B cell (primary cell): ENCODE data around the gene CALR. TPM values are rescaled to one million over a fixed set of nuclear protein-coding genes. Genes with fewer than 3 reads are reported as not detected.
A peak's percentile ranks its signal among the peaks of the same experiment; 100 is the strongest.

ENCODE experiments used
- ATAC-seq: fragments of 200-7000 bp; cut with Tn5 transposase; one replicate; pipeline ENCODE4 v1.10.0; 2021; ENCODE audit warnings: low read depth, mild to moderate bottlenecking, moderate number of reproducible peaks, moderate library complexity
- CTCF ChIA-PET: fragments of 350-600 bp; sonication (Branson Sonifier 250); formaldehyde crosslinking; loops from one replicate; lab custom pipeline; 2021; ENCODE audit warnings: antibody characterized with exemption, inconsistent platforms; lab: Charles Lee
- POLR2A ChIA-PET: fragments of 350-600 bp; sonication (Branson Sonifier 250); formaldehyde crosslinking; loops from one replicate; lab custom pipeline; 2021; ENCODE audit warnings: antibody characterized with exemption; lab: Charles Lee
- DNase-seq: peaks from one replicate; pipeline ENCODE4 v3.0.0; 2013
- H2AFZ ChIP-seq: 2 replicates; pipeline ENCODE4 v1.6.1; 2012; ENCODE audit warnings: mild to moderate bottlenecking, low read depth, low read length; ENCODE audit not compliant: insufficient read depth, poor library complexity, severe bottlenecking
- H3K27ac ChIP-seq, 2 donors: 1 replicate in 1 of 2; 2 replicates in 1 of 2; pipeline ENCODE4 v1.5.1; 2012 to 2013; ENCODE audit warnings: low read length in 2 of 2, mild to moderate bottlenecking in 2 of 2, moderate library complexity in 1 of 2
- H3K27me3 ChIP-seq, 4 experiments: fragments of 200-600 bp in 1 of 4; sonication (generic) in 1 of 4; replicated peaks in 1 of 4; 1 replicate in 2 of 4; 2 replicates in 2 of 4; pipeline versions ENCODE4 v1.6.1 to v1.7.0; 2013 to 2016; ENCODE audit warnings: low read length in 3 of 4, mild to moderate bottlenecking in 2 of 4, mixed read lengths in 1 of 4, moderate library complexity in 1 of 4; ENCODE audit not compliant: insufficient read depth in 4 of 4, control insufficient read depth in 3 of 4; ENCODE audit errors: control extremely low read depth in 1 of 4
- H3K36me3 ChIP-seq, 2 experiments: replicated peaks in 1 of 2; 1 replicate in 1 of 2; 2 replicates in 1 of 2; pipeline versions ENCODE4 v1.6.1 to v1.7.1; 2013; ENCODE audit warnings: low read length in 1 of 2; ENCODE audit not compliant: insufficient read depth in 2 of 2, control insufficient read depth in 1 of 2; ENCODE audit errors: control extremely low read depth in 1 of 2, extremely low read depth in 1 of 2
- H3K4me1 ChIP-seq, 2 donors: fragments of 200-600 bp in 1 of 2; sonication (generic) in 1 of 2; 1 replicate in 1 of 2; 2 replicates in 1 of 2; pipeline versions ENCODE4 v1.5.1 to v1.6.1; 2013 to 2017; ENCODE audit warnings: low read length in 2 of 2; ENCODE audit not compliant: control insufficient read depth in 2 of 2, insufficient read depth in 2 of 2
- H3K4me2 ChIP-seq: replicated peaks from 2 replicates; pipeline ENCODE3; 2012; ENCODE audit warnings: mild to moderate bottlenecking, low read depth, low read length; ENCODE audit not compliant: poor library complexity, severe bottlenecking
- H3K4me3 ChIP-seq, 5 experiments: fragments of 200-600 bp in 1 of 5; sonication (generic) in 1 of 5; 1 replicate in 3 of 5; 2 replicates in 2 of 5; pipeline versions ENCODE4 v1.5.1 to v1.7.0; 2011 to 2016; ENCODE audit warnings: low read length in 4 of 5, mild to moderate bottlenecking in 4 of 5, low read depth in 2 of 5, control low read depth in 1 of 5, moderate library complexity in 1 of 5; ENCODE audit not compliant: insufficient read depth in 1 of 5; ENCODE audit errors: control extremely low read depth in 1 of 5, extremely low read depth in 1 of 5
- H3K79me2 ChIP-seq: fragments of 200-600 bp; sonication (generic); one replicate; pipeline ENCODE4 v1.6.0; 2016; ENCODE audit warnings: low read length; ENCODE audit not compliant: control insufficient read depth, insufficient read depth
- H3K9ac ChIP-seq: fragments of 200-600 bp; sonication (generic); 2 replicates; pipeline ENCODE4 v1.6.1; 2017; ENCODE audit warnings: mild to moderate bottlenecking, low read length, moderate library complexity
- H3K9me3 ChIP-seq, 3 donors: one replicate each; pipeline versions ENCODE4 v1.6.1 to v1.7.1; 2013; ENCODE audit warnings: low read length in 2 of 3; ENCODE audit not compliant: control insufficient read depth in 2 of 3, insufficient read depth in 1 of 3; ENCODE audit errors: control extremely low read depth in 1 of 3
- H4K20me1 ChIP-seq: 2 replicates; pipeline ENCODE4 v1.6.0; 2012; ENCODE audit warnings: mild to moderate bottlenecking, low read length; ENCODE audit not compliant: insufficient read depth, control insufficient read depth, poor library complexity, severe bottlenecking
- H3K27ac Mint-ChIP-seq: one replicate; pipeline ENCODE4 v1.8.0; 2021; ENCODE audit warnings: mixed read lengths
- H3K27me3 Mint-ChIP-seq: one replicate; pipeline ENCODE4 v1.8.0; 2021; ENCODE audit warnings: mixed read lengths
- H3K4me1 Mint-ChIP-seq: one replicate; pipeline ENCODE4 v1.8.0; 2021; ENCODE audit warnings: mixed read lengths
- H3K4me3 Mint-ChIP-seq: one replicate; pipeline ENCODE4 v1.8.0; 2021; ENCODE audit warnings: mixed read lengths
- H3K9me3 Mint-ChIP-seq: one replicate; pipeline ENCODE4 v1.8.0; 2022; ENCODE audit warnings: mixed read lengths; ENCODE audit not compliant: insufficient read depth
- CTCF ChIP-seq: fragments of 200-600 bp; IDR thresholded peaks from one replicate; pipeline ENCODE4 v1.8.0; 2022; ENCODE audit warnings: antibody characterized with exemption, mild to moderate bottlenecking
- EZH2 ChIP-seq: IDR thresholded peaks from 2 replicates; pipeline ENCODE4 v1.6.1; 2012; ENCODE audit warnings: borderline replicate concordance, low read depth, mild to moderate bottlenecking, moderate library complexity, low read length; ENCODE audit not compliant: insufficient read depth, poor library complexity, severe bottlenecking
- WGBS: methylation state at CpG from one replicate; pipeline ENCODE4 v1.1.5; 2013; ENCODE audit warnings: missing lambda C conversion rate; ENCODE audit not compliant: insufficient coverage; 5-methylcytosine and 5-hydroxymethylcytosine counted together
- intact Hi-C: fragments of 100-400 bp; cut with micrococcal nuclease; formaldehyde crosslinking; loops from one replicate; pipeline ENCODE4 v1.10.0; 2022
- polyA plus RNA-seq: library from polyadenylated mRNA; depleted of rRNA; stranded (reverse); fragments of >200 nt; gene quantifications from 2 replicates; pipeline ENCODE4 v1.2.3, GENCODE V29; 2012
- total RNA-seq, 2 donors: library from RNA; stranded (reverse); fragments of 120-200 nt in 1 of 2; gene quantifications; 1 replicate in 1 of 2; 2 replicates in 1 of 2; pipeline versions ENCODE4 v1.2.3 to v1.2.4, GENCODE V29; 2013 to 2022

The CALR gene
- total and polyA plus RNA-seq, 2 donors (not counting 1 experiment from before 2014, with no cell fraction given), result 214 to 385 TPM

- WGBS, result 74% methylated on average over 3 of the region's 3 CpGs
- Histone ChIP-seq H3K4me3 (no peak overlapping the region), H3K4me1 (peaks cover 30 to 43% of the 10 kb centered on the region in 2 donors), H3K79me2 (no peaks in the 10 kb centered on the region), H3K27ac (no peak overlapping the region), H2AFZ (no peak overlapping the region), H3K27me3 (peaks cover 0 to 10% (median 2%) of the 10 kb centered on the region in 4 experiments), H3K9me3 (no peaks in the 10 kb centered on the region), H3K4me2 (peak overlapping the region; percentile 91), H3K9ac (no peak overlapping the region), H4K20me1 (no peaks in the 10 kb centered on the region), H3K36me3 (no peaks in the 10 kb centered on the region)
- TF ChIP-seq EZH2 (no peak), CTCF (no peak)
- H3K4me3 Mint-ChIP-seq, result no peak overlapping the region
- ATAC-seq, result no peak
- intact Hi-C loops, result loop anchor here (5.0 kb wide), 1 partner anchor 763 kb away; a partner anchor contains a TSS
- H3K4me1 Mint-ChIP-seq, result peaks cover 15% of the 10 kb centered on the region
- POLR2A ChIA-PET, result interaction anchor here (0.5 to 1.3 kb wide), 3 partner anchors 10 to 111 kb away, joined by 3 to 4 read pairs (median 3); no protein-coding TSS in a partner anchor
- DNase-seq, result peak; percentile 45
- peaks cover 4% of the 10 kb centered on the region for H3K27me3 Mint-ChIP-seq
- no peaks in the 10 kb centered on the region for H3K9me3 Mint-ChIP-seq
- CTCF ChIA-PET, result interaction anchor here (0.9 to 12.5 kb wide), 6 partner anchors 19 to 121 kb away, joined by 3 to 285 read pairs (median 9); no protein-coding TSS in a partner anchor
- H3K27ac Mint-ChIP-seq, result no peak overlapping the region
These were observed 45.8 kb downstream of the CALR start for GRCh38 chr19:12984143-12984627.

- Histone ChIP-seq H3K79me2 (no peaks in the 10 kb centered on the region), H3K9ac (no peak overlapping the region), H4K20me1 (no peaks in the 10 kb centered on the region), H3K36me3 (no peaks in the 10 kb centered on the region), H3K4me3 (no peak overlapping the region), H3K4me2 (peak overlapping the region; percentile 91), H3K27me3 (peaks cover 0 to 10% (median 2%) of the 10 kb centered on the region in 4 experiments), H3K9me3 (no peaks in the 10 kb centered on the region), H3K4me1 (peaks cover 30 to 43% of the 10 kb centered on the region in 2 donors), H3K27ac (no peak overlapping the region), H2AFZ (no peak overlapping the region)
- ChIA-PET CTCF (interaction anchor here (1.7 to 12.5 kb wide), 4 partner anchors 20 to 120 kb away, joined by 6 to 285 read pairs (median 36); no protein-coding TSS in a partner anchor), POLR2A (interaction anchor here (0.7 to 1.3 kb wide), 2 partner anchors 9 to 109 kb away, joined by 3 to 4 read pairs; no protein-coding TSS in a partner anchor)
- Mint-ChIP-seq H3K27me3 (peaks cover 4% of the 10 kb centered on the region), H3K4me3 (peak overlapping the region; percentile 7), H3K4me1 (peaks cover 13% of the 10 kb centered on the region), H3K27ac (peak overlapping the region; percentile 39), H3K9me3 (no peaks in the 10 kb centered on the region)
- DNase-seq (no peak), ATAC-seq (no peak)
- TF ChIP-seq EZH2 (no peak), CTCF (no peak)
- WGBS, result 38% methylated on average over 7 of the region's 10 CpGs
- intact Hi-C loops, result loop anchor here (5.0 kb wide), 1 partner anchor 763 kb away; a partner anchor contains a TSS
These were observed 46.3 kb downstream of the CALR start for GRCh38 chr19:12984683-12985048.
